H9 (cell line): ENCODE measurements around the gene RPLP2. TPM values are rescaled to one million over a fixed set of nuclear protein-coding genes. Genes with fewer than 3 reads are reported as not detected.

Source experiments
- DNase-seq: peaks from one replicate; pipeline ENCODE4 v3.0.0-alpha.2; 2017
- H2AFZ ChIP-seq: one replicate; pipeline ENCODE4 v1.6.1; 2013; ENCODE audit warnings: mild to moderate bottlenecking, low read length, control low read depth, moderate library complexity
- H2AK5ac ChIP-seq: 2 replicates; pipeline ENCODE4 v1.6.1; 2013; ENCODE audit warnings: low read length, control low read depth, mixed read lengths; ENCODE audit not compliant: insufficient read length
- H2BK120ac ChIP-seq: one replicate; pipeline ENCODE4 v1.6.1; 2013; ENCODE audit warnings: low read depth, mild to moderate bottlenecking, low read length, control low read depth, inconsistent platforms; ENCODE audit not compliant: poor library complexity, severe bottlenecking
- H2BK12ac ChIP-seq: 2 replicates; pipeline ENCODE4 v1.6.1; 2013; ENCODE audit warnings: low read length, control low read depth, mixed read lengths, low read depth; ENCODE audit not compliant: insufficient read length
- H2BK15ac ChIP-seq: 2 replicates; pipeline ENCODE4 v1.6.1; 2013; ENCODE audit warnings: low read depth, low read length, control low read depth
- H2BK20ac ChIP-seq: one replicate; pipeline ENCODE4 v1.6.1; 2013; ENCODE audit warnings: low read depth, mild to moderate bottlenecking, low read length, control low read depth, inconsistent platforms; ENCODE audit not compliant: poor library complexity, severe bottlenecking
- H2BK5ac ChIP-seq: 2 replicates; pipeline ENCODE4 v1.6.1; 2013; ENCODE audit warnings: low read length, control low read depth, mixed read lengths; ENCODE audit not compliant: insufficient read length
- H3K14ac ChIP-seq: 2 replicates; pipeline ENCODE4 v1.6.1; 2013; ENCODE audit warnings: low read length, control low read depth; ENCODE audit not compliant: insufficient read depth
- H3K18ac ChIP-seq: 2 replicates; pipeline ENCODE4 v1.6.1; 2013; ENCODE audit warnings: low read depth, mild to moderate bottlenecking, mixed read lengths, low read length, control low read depth; ENCODE audit not compliant: insufficient read length
- H3K23ac ChIP-seq: 2 replicates; pipeline ENCODE4 v1.6.1; 2013; ENCODE audit warnings: low read length, control low read depth, mixed read lengths, low read depth; ENCODE audit not compliant: insufficient read length
- H3K23me2 ChIP-seq: 2 replicates; pipeline ENCODE4 v1.6.1; 2013; ENCODE audit warnings: low read depth, mild to moderate bottlenecking, mixed read lengths, low read length, control low read depth; ENCODE audit not compliant: insufficient read length, poor library complexity, severe bottlenecking
- H3K27ac ChIP-seq: 2 replicates; pipeline ENCODE4 v1.5.1; 2013; ENCODE audit warnings: low read length, control low read depth, mixed read lengths, low read depth; ENCODE audit not compliant: insufficient read length
- H3K27me3 ChIP-seq: 2 replicates; pipeline ENCODE4 v1.6.1; 2013; ENCODE audit warnings: low read length, control low read depth, inconsistent platforms; ENCODE audit not compliant: insufficient read depth
- H3K4ac ChIP-seq: 2 replicates; pipeline ENCODE4 v1.6.1; 2013; ENCODE audit warnings: low read depth, mild to moderate bottlenecking, control low read depth, inconsistent platforms, low read length, moderate library complexity
- H3K4me1 ChIP-seq: 2 replicates; pipeline ENCODE4 v1.6.1; 2013; ENCODE audit warnings: low read length, control low read depth, inconsistent platforms; ENCODE audit not compliant: insufficient read depth
- H3K4me2 ChIP-seq: 2 replicates; pipeline ENCODE4 v1.6.1; 2013; ENCODE audit warnings: low read length, control low read depth, mixed read lengths; ENCODE audit not compliant: insufficient read length, insufficient read depth
- H3K56ac ChIP-seq: 2 replicates; pipeline ENCODE4 v1.6.1; 2013; ENCODE audit warnings: low read depth, mild to moderate bottlenecking, mixed read lengths, low read length, control low read depth; ENCODE audit not compliant: insufficient read length
- H3K79me1 ChIP-seq: 2 replicates; pipeline ENCODE4 v1.6.1; 2013; ENCODE audit warnings: low read depth, mild to moderate bottlenecking, moderate library complexity, low read length, control low read depth, inconsistent platforms; ENCODE audit not compliant: insufficient read depth, poor library complexity, severe bottlenecking
- H3K79me2 ChIP-seq: 2 replicates; pipeline ENCODE4 v1.6.1; 2013; ENCODE audit warnings: low read length, control low read depth, inconsistent platforms; ENCODE audit not compliant: insufficient read depth
- H3K9ac ChIP-seq: 2 replicates; pipeline ENCODE4 v1.6.1; 2013; ENCODE audit warnings: low read length, control low read depth, mixed read lengths; ENCODE audit not compliant: insufficient read length; ENCODE audit errors: extremely low read depth
- H3K9me3 ChIP-seq: one replicate; pipeline ENCODE4 v1.6.1; 2013; ENCODE audit warnings: low read depth, low read length, inconsistent platforms; ENCODE audit not compliant: control insufficient read depth
- H3T11ph ChIP-seq: one replicate; pipeline ENCODE4 v1.6.1; 2013; ENCODE audit warnings: mild to moderate bottlenecking, low read length, control low read depth, inconsistent platforms
- H4K20me1 ChIP-seq: one replicate; pipeline ENCODE4 v1.6.1; 2013; ENCODE audit not compliant: control insufficient read depth, insufficient read length, insufficient read depth
- H4K5ac ChIP-seq: 2 replicates; pipeline ENCODE4 v1.6.1; 2013; ENCODE audit warnings: low read depth, mild to moderate bottlenecking, mixed read lengths, low read length, control low read depth; ENCODE audit not compliant: insufficient read length
- H4K8ac ChIP-seq: replicated peaks from 2 replicates; pipeline ENCODE4 v1.6.1; 2013; ENCODE audit warnings: low read length, control low read depth, mixed read lengths, low read depth; ENCODE audit not compliant: insufficient read length
- H4K91ac ChIP-seq: 2 replicates; pipeline ENCODE4 v1.6.1; 2013; ENCODE audit warnings: low read depth, mild to moderate bottlenecking, moderate library complexity, mixed read lengths, low read length, control low read depth; ENCODE audit not compliant: insufficient read length
- H3K27ac Mint-ChIP-seq, 3 experiments: 2 replicates in 2 of 3; 3 replicates in 1 of 3; pipeline ENCODE4 v1.8.0; 2020 to 2021; ENCODE audit warnings: mixed read lengths in 3 of 3, mild to moderate bottlenecking in 1 of 3, moderate library complexity in 1 of 3
- H3K27me3 Mint-ChIP-seq: 2 replicates; pipeline ENCODE4 v1.8.0; 2021; ENCODE audit warnings: low read depth, mild to moderate bottlenecking, moderate library complexity, mixed read lengths
- H3K36me3 Mint-ChIP-seq, 3 experiments: 2 replicates in 2 of 3; 3 replicates in 1 of 3; pipeline ENCODE4 v1.8.0; 2020 to 2021; ENCODE audit warnings: low read depth in 3 of 3, mixed read lengths in 3 of 3; ENCODE audit not compliant: insufficient read depth in 1 of 3
- H3K4me1 Mint-ChIP-seq, 2 experiments: 2 replicates each; pipeline ENCODE4 v1.8.0; 2020; ENCODE audit warnings: mixed read lengths in 2 of 2
- H3K4me3 Mint-ChIP-seq, 2 experiments: 2 replicates in 1 of 2; 3 replicates in 1 of 2; pipeline ENCODE4 v1.8.0; 2020 to 2021; ENCODE audit warnings: mild to moderate bottlenecking in 2 of 2, mixed read lengths in 2 of 2, moderate library complexity in 1 of 2
- H3K9me3 Mint-ChIP-seq, 2 experiments: 2 replicates in 1 of 2; 3 replicates in 1 of 2; pipeline ENCODE4 v1.8.0; 2020; ENCODE audit warnings: mild to moderate bottlenecking in 2 of 2, mixed read lengths in 2 of 2, moderate library complexity in 1 of 2
- WGBS: extraction: QIAGEN DNeasy Blood & Tissue Kit; methylation state at CpG from one replicate; pipeline ENCODE4 v1.1.7; 2013; ENCODE audit warnings: missing lambda C conversion rate, low lambda C conversion rate, mixed read lengths; ENCODE audit not compliant: insufficient read length; ENCODE audit errors: extremely low coverage; 5-methylcytosine and 5-hydroxymethylcytosine counted together
- total RNA-seq: library from RNA; stranded (reverse); gene quantifications from 2 replicates; pipeline ENCODE4 v1.2.1, GENCODE V29; 2021
- TF ChIP-seq, protein P1 (sequence below): fragments of 200-600 bp; sonication (generic); conservative IDR thresholded peaks from 3 replicates; pipeline ENCODE4 v1.8.0; 2021; ENCODE audit warnings: antibody characterized with exemption, mild to moderate bottlenecking

Gene RPLP2
- total RNA-seq, 1 experiment from 2014 or later = 2,138 TPM

- Histone ChIP-seq H2BK5ac (no peak overlapping the region), H2BK120ac (no peak overlapping the region), H3K27ac (no peak overlapping the region), H4K5ac (no peak overlapping the region), H3T11ph (no peak overlapping the region), H2AFZ (no peak overlapping the region), H3K23me2 (peaks cover 4% of the 10 kb centered on the region), H3K27me3 (no peaks in the 10 kb centered on the region), H2BK12ac (no peak overlapping the region), H3K79me2 (no peaks in the 10 kb centered on the region), H4K8ac (no peak overlapping the region), H2BK20ac (no peak overlapping the region), H3K23ac (no peak overlapping the region), H3K14ac (no peak overlapping the region), H3K9me3 (no peaks in the 10 kb centered on the region), H2BK15ac (no peak overlapping the region), H4K20me1 (no peaks in the 10 kb centered on the region), H3K56ac (no peak overlapping the region), H2AK5ac (no peak overlapping the region), H3K9ac (no peak overlapping the region), H3K4me2 (peak overlapping the region; percentile 3), H3K4me1 (peaks cover 2% of the 10 kb centered on the region; the same call in 1 of the 2 replicates), H3K79me1 (no peaks in the 10 kb centered on the region), H3K18ac (no peak overlapping the region), H4K91ac (no peak overlapping the region), H3K4ac (no peak overlapping the region)
- Mint-ChIP-seq H3K27me3 (peaks cover 10% of the 10 kb centered on the region), H3K36me3 (peaks cover 4 to 21% (median 17%) of the 10 kb centered on the region in 3 experiments; a peak in 6 of 7 replicates), H3K4me3 (peak overlapping the region; percentile 32 to 73; a peak in 4 of 5 replicates), H3K27ac (peak overlapping the region in 2 of 3 experiments; percentile 78 to 81; a peak in 5 of 7 replicates), H3K4me1 (peaks cover 22 to 37% of the 10 kb centered on the region in 2 experiments), H3K9me3 (no peaks in the 10 kb centered on the region)
- TF ChIP-seq, protein P1, sequence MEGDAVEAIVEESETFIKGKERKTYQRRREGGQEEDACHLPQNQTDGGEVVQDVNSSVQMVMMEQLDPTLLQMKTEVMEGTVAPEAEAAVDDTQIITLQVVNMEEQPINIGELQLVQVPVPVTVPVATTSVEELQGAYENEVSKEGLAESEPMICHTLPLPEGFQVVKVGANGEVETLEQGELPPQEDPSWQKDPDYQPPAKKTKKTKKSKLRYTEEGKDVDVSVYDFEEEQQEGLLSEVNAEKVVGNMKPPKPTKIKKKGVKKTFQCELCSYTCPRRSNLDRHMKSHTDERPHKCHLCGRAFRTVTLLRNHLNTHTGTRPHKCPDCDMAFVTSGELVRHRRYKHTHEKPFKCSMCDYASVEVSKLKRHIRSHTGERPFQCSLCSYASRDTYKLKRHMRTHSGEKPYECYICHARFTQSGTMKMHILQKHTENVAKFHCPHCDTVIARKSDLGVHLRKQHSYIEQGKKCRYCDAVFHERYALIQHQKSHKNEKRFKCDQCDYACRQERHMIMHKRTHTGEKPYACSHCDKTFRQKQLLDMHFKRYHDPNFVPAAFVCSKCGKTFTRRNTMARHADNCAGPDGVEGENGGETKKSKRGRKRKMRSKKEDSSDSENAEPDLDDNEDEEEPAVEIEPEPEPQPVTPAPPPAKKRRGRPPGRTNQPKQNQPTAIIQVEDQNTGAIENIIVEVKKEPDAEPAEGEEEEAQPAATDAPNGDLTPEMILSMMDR = peak; percentile 95
- WGBS = no CpG with 5 or more reads among the region's 24 CpGs
- peak; percentile 99 for DNase-seq
Measured at GRCh38 chr11:783581-784015, 26.2 kb upstream of the RPLP2 start.
